ENCODE measurements around the gene REG1B.

- TF ChIP-seq POLR2A (IDR thresholded peaks at IDR 0.05) (no peak), CTCF (IDR thresholded peaks at IDR 0.05) (no peak), EP300 (IDR thresholded peaks at IDR 0.05) (no peak)
Measured at GRCh38 chr2:79090693-79091092, 2.9 kb upstream of the REG1B start.

Data from ovary (tissue), 3 donors.